Peyer's patch (tissue), 4 donors: Measurements from ENCODE around the gene DDX39B.

Experiments used
- CTCF ChIP-seq, 6 experiments: fragments of 450-650 bp in 4 of 6; fragments of 200-600 bp in 2 of 6; sonication (generic) in 1 of 6; IDR thresholded peaks; one replicate each; pipeline ENCODE4 v1.5.1; 2017 to 2019; ENCODE audit warnings: antibody characterized with exemption in 6 of 6, mild to moderate bottlenecking in 3 of 6, moderate library complexity in 1 of 6
- POLR2A ChIP-seq, 2 donors: fragments of 450-650 bp; IDR thresholded peaks; one replicate each; pipeline ENCODE4 v1.5.1; 2017; ENCODE audit warnings: antibody characterized with exemption in 2 of 2, mild to moderate bottlenecking in 2 of 2, moderate library complexity in 2 of 2

- TF ChIP-seq POLR2A (IDR thresholded peaks at IDR 0.05), result no peak
- TF ChIP-seq CTCF (IDR thresholded peaks at IDR 0.05), result no peak
These were observed 7.8 kb downstream of the DDX39B start for GRCh38 chr6:31534011-31534410.
